NCI-H128 (cell line): ENCODE data around the gene SIPA1L3.
A peak's percentile ranks its signal among the peaks of the same experiment; 100 is the strongest.
"Not testable (repeated sequence)": the region's sequence is repeated elsewhere in the genome, so short reads cannot be mapped to it uniquely, and the experiment has no call there.

Experiments used
- DNase-seq: peaks from one replicate; lab custom pipeline; 2025; ENCODE audit not compliant: unreplicated experiment; lab: John Stamatoyannopoulos, UW

SIPA1L3 gene

DNA sequence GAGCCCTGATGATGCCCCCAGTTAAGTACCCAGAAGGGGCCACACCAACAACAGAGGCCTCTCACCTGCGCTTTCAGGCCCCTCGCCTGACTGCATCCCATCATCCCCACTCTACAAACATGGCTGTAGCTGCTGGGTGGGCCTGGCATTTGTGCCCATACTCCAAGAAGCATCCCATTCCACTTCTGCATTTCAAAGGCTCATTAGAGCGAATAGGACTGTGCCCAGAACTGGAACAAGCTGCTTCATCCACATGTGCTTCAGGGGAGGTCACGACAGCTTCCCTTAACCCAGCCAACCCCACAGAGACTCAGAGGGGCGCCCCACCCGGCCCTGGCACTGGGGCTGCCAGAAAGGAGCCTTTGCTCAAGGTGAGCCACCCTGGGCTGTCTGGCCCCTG, 156.9 kb downstream of the SIPA1L3 start:
- no peak for DNase-seq

DNA sequence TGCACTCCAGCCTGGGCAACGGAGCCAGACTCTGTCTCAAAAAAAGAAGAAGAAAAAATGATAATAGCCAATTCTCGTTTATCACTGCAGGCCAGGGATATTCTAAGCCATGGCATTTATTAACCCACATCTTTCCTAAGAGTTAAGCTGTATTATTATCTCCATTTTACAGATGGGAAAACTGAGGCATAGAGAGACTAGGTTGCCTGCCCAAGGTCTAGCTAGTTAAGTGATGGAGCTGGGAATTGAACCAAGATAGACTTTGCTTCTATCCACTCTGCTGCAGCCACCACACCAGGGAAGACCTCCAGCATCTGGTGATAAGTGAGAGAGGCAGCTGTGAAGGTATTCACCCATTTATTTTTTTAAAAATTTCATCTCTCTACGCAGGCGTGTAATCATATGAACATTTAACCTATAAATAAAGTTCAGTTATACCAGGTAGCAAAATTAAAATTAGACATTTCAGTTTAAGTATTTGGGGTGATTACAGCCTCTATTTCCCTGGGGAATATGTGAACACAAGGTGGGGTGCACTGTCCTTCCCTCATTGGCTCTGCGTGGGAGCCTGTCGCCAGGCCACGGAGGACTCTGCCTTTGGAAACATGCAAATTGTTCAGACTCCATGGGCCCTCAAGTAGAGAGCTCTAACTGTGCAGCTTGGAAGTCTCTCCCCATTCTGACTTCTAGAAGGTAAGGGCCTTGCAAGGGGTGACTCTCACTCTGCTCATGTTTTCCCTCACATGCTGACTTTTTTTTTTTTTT, 157.8 kb downstream of the SIPA1L3 start:
- DNase-seq, result no peak

DNA sequence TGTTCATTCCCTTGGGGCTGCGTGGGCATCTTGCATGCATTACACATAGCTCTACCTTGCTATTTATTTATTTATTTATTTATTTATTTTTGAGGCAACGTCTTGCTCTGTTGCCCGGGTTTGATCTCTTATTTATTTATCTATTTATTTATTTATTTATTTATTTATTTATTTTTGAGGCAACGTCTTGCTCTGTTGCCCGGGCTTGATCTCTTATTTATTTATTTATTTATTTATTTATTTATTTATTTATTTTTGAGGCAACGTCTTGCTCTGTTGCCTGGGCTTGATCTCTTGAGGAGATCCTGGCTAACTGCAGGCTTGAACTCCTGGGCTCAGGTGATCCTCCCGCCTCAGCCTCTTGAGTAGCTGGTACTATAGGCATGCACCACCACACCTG, 158.8 kb downstream of the SIPA1L3 start:
- DNase-seq, result not testable (repeated sequence)

DNA sequence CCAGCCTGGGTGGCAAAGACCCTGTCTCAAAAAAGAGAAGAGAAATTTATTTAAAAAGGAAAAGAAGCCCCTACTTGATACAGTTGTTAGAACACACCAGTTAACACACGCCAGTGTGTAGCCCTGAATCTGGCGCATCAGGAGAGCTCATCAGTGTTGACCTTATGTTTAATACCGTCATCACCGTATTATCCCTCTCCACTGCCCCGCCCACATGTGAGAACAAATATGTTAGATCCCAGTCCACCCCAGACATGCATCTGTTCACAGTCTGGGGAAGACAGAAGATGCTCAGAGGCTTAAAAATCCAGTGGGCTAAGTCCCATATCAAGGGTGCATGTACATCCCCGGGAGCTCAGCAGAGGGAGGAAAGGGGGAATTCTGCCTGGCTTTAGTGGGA, 161.8 kb downstream of the SIPA1L3 start:
- DNase-seq, result no peak

DNA sequence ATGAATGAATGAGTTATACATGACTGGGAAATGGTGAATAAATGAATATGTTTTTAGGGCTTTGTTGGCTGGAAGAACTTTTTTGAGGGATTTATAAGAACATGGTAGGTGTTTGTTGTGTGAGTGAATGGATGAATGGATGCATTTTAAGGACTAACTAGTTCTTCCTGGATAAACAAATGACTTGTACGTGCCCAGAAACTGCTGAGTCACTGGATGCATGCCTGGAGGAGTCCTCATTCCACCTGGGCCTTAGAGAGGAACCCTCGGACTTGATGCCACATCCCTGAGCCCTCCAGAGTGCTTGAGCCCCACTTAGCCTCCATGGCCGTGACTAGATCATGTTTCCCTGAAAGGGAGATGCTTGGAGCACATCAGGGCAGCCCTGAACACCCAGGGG, 163.6 kb downstream of the SIPA1L3 start:
- no peak for DNase-seq

DNA sequence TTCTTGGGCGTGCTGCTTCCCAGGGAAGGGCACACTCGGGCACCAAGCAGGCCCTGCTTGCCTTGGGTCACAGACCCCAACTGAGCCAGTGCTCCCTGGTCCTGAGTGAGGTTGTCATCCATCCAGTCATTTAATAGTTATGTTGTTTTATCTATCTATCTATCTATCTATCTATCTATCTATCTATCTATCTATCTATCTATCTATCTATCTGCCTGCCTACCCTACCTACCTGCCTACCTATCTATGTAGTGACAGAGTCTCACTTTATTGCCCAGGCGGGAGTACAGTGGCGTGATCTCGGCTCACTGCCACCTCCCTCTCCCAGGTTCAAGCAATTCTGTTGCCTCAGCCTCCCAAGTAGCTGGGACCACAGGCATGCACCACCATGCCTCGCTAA, 164.0 kb downstream of the SIPA1L3 start:
- DNase-seq, result not testable (repeated sequence)

DNA sequence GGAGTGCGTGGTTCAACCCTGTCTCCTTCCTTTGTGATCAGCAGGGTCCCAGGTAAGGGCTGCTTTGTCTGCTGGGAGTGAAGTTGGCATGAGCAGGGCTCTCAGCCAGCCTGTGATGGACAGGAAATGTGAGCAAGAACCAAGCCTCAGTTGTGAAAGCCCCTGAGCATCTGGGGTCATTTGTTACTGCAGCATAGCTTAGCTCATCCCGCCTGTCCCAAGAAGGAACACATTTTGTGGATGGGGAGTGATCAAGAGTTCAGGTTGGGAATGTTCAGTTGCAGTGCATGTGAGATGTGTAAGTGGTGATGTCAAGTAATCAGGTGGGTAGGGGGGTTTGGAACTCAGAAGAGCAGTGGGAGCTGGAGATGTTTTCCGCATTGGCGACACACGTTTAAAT, 164.6 kb downstream of the SIPA1L3 start:
- no peak for DNase-seq

DNA sequence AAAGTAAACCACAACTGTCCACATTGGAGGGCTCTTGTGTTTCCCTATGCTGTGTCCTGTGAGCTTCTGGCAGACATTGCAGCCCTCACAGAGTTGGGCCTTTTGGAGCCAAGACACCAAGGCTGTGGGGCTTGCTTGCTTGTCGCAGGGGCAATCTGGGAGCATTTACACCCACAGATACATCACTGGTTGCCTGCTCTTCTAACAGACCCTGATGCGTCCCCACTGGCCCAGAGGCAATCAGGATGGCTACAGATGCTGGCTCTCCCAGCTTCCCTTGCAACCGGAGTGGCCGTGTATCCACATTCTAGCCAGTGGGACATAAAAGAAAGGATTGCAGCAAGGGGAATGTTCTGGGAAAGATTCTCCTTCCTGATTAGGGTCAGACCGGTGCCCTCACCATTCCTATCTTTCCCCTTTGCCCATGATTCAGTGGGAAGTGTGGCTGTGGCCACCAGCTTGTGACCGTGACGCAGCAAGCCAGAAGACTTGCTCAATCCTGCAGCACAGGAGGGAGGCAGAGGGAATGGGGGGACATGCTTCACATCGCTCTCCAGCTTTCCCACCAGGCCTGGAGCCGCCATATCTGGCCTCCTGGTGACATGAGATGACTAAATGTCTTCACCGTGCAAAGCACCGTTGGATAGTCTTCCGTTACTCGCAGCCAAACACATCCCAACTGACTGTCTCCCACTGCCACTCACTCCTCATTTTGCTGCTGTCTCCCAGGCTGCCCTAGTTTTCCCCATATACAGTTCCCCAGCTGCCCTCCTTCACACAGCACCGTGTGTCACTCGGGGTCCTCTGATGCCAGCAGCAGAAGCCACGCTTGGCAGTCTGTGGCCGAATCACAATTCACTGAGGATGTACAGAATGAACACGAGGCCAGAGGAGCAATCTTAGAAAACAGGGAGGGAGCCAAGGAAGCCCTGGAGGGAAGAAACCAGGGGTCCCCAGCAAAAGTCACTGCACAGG, 166.1 kb downstream of the SIPA1L3 start:
- DNase-seq, result no peak

DNA sequence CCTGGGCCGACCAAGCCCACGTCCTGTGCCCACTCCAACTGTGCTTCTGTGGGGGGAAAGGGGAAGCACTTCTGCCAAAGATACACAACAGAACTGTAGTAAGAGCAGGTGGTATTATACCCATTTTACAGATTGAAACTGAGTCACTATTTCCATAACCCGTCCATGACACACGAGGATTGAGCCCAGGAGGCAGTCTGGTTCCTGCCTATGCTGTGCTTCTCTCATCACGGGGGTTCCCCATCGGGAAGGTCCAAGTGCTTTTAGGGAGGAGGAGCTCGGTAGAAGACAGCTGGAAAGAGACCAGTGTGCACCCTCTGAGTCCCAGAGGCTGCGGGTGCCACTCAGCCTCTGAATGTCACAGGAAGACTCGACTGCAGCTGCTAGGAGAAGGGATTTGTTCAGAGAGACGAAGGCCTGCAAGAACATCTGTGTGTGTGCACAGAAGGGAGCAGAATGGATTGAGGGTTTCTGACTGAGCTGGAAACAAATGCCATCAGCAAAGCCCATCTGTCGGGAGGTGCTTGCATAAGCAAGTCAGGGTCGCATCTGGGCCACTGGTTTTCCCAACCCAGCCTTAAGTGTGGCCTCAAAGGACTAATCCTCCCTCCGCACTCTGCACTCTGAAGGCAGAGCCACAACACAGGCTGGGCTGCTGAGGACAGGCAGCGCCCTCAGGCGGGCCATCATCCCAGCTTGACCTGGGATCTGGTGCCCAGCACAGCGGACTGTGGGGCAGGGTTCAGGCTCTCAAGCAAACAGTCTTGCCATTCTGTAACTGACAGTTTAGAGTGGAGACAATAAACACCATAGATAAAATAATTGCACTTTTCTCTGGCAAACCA, 167.1 kb downstream of the SIPA1L3 start:
- no peak for DNase-seq

DNA sequence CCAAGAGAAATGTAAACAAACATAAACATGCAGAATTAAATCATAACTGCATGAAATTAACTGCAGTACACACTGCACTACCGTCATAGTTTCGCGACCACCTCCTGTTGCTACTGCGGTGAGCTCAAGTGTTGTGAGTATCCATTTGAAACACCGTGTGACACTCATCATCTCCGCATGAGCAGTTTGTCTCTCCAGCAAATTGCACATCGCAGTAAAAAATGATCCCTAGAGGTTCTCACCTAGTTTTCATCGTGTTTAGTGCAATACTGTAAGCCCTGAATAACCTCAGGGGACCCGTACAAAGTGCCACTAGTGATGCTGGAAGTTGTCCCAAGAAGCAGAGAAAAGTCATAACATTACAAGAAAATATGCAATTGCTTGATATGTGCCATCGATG, 169.3 kb downstream of the SIPA1L3 start:
- peak; percentile 37 for DNase-seq

DNA sequence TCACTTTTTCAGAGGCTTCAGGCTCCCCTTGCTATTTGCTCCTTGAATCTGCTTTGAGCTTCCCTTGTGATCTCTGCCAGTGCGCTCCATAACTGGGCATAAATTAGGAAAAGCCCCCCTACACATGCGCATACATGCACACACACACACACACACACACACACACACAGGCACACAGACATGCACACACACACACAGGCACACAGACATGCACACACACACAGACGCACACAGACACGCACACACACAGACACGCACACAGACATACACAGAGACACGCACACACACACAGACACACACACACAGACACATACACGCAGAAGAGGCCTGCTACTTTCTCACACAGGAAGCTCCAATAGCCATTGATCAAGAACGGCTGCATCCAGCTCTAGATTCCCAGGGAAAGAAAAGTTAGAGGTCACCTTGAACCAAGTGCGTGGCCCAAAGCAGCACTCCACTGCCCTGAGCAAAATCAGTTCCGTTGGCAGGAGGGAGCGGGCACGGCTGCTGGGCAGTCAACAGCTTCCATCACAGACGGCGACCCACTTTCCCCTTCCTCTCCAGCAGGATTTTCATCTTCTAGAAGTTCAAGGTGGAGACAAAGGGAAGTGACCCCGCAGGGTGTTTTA, 171.4 kb downstream of the SIPA1L3 start:
- DNase-seq, result no peak

DNA sequence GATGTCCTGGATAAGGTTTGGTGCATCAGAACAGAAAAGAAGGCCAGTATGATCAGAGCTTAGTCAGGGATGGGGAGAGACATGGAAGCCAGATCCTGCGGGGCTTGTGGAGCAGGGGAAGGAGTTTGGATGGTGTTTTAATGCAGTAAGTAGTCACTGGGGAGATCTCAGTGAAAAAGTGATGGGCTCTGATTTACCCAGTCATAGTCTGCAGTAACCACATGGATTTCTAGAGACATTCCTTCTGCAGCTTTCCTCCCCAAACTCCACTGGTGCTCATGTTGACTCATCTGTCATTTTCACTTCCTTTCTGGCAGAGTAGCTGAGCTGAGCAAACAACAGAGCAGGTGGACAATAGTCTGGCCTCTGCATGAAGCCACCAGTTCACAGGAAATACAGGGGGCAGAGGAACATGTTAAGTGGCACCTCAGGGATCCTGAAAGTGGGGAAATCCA, 172.9 kb downstream of the SIPA1L3 start:
- no peak for DNase-seq

DNA sequence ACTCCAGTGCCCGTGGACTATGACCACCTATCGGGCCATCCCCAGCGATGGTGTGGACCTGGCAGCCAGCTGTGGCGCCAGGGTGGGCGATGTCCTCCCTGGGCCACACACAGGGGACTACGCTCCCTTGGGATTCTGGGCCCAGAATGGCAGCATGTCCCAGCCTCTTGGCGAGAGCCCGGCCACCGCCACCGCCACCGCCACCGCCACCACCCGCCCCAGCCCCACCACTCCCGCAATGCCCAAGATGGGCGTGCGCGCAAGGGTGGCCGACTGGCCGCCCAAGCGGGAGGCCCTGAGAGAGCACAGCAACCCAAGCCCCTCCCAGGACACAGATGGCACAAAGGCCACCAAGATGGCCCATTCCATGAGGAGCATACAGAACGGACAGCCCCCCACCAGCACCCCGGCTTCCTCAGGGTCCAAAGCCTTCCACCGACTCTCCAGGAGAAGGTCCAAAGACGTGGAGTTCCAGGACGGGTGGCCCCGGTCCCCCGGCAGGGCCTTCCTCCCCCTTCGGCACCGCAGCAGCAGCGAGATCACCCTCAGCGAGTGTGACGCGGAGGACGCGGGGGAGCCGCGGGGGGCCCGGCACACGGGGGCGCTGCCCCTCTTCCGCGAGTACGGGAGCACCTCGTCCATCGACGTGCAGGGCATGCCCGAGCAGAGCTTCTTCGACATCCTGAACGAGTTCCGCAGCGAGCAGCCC, 174.7 kb downstream of the SIPA1L3 start:
- DNase-seq, result no peak

DNA sequence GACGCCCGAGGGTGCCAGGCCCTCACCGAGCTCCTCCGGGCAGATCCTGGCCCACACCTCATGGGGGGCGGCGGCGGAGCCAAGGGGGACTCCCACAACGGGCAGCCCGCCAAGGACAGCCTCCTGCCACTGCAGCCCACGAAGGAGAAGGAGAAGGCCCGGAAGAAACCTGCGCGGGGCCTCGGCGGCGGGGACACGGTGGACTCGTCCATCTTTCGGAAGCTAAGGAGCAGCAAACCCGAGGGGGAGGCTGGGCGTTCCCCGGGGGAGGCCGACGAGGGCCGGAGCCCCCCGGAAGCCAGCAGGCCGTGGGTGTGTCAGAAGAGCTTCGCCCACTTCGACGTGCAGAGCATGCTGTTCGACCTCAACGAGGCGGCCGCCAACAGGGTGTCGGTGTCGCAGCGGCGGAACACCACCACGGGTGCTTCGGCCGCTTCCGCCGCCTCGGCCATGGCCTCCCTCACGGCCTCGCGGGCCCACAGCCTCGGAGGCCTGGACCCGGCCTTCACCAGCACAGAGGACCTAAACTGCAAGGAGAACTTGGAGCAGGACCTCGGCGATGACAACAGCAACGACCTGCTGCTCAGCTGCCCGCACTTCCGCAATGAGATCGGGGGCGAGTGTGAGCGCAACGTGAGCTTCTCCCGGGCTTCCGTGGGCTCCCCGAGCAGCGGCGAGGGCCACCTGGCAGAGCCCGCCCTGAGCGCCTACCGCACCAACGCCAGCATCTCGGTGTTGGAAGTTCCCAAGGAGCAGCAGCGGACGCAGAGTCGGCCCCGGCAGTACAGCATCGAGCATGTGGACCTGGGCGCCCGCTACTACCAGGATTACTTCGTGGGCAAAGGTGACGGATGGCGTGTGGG, 175.5 kb downstream of the SIPA1L3 start:
- DNase-seq, result no peak

DNA sequence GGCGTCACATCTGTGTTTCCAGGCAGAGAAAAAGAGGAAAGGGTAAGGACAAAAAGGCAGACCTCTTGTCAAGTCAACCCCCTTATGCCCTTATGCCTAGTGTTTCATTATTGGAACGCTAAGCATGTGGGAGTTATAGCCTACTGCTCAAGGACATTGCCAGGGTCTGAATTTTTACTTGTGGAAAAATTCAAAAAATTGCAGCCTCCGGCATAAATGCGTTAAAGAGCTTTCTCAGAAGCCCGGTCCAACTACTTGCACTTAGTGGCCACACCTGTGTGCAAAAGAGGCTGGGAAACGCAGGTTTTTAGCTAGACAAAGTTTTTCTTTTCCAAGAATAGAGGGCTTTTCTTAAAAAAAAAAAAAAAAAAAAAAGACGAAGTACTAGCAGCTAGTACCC, 177.2 kb downstream of the SIPA1L3 start:
- DNase-seq, result no peak

DNA sequence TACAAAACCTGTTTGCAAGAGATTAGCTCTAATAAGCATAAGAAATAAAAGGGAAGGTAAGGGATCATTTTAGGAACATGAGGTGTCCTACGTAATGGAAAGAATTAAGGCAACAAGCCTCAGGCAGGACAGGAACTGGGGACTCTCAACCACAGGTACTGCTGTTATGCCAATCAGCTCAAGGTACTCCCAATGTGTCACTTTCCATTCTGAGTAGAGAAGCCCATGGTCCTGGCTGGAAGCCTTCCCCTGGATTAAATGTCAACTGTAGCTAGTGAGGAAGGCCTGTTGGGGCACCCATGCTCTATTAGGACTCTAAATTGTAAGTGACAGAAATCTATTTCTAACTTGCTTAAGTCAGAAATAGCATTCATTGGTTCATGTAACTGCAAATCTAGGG, 182.4 kb downstream of the SIPA1L3 start:
- no peak for DNase-seq

DNA sequence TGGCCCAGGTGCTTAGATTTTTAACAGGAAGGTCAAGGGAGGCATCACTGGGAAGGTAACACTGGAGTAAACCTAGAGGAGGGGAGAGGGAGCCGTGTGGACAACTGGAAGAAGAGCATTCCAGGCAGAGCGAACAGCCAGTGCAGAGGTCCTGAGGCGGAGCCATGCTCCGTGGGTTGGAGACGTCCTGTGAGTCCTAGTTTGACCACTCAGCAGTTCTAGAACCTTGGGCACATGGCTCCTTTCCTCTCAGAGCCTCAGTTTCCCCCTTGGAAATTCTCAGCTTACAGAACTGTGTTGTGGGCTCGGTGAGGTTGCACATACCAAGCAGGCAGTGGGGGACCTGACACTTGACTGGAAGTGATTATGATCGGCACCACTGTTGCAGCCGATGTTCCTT, 186.1 kb downstream of the SIPA1L3 start:
- DNase-seq, result no peak

DNA sequence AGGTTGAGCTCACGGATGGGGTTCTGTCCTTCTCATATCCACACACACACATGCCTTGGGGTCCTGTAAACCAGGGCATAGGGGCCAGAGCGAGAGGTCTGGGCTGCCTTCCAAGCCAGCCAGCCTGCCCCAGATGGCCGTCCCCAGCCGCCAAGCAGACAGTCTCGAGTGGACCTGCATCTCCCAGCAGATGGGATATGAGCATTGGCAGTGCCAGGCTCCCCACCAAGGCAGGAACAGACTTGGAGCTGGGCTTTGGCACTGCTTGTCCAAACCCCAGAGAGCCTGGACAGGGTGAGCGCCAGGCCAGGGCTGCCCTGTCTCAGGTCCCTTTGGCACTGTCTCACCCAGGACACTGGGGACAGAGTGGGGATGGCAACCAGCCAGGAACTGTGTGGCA, 186.6 kb downstream of the SIPA1L3 start:
- no peak for DNase-seq
